K562 (cell line): Measurements from ENCODE around the gene NUP153. TPM values are rescaled to one million over a fixed set of nuclear protein-coding genes. Genes with fewer than 3 reads are reported as not detected.

Source experiments
- ATAC-seq: fragments of 200-7000 bp; cut with Tn5 transposase; 3 replicates; pipeline ENCODE4 v1.9.1; 2020; ENCODE audit warnings: moderate library complexity
- BruUV-seq: library from RNA; stranded (reverse); fragments of 400-500 nt; replicated peaks from 2 replicates; lab custom pipeline; 2021; lab: Mats Ljungman, UMichigan
- CTCF ChIA-PET: fragments of 300-600 bp; formaldehyde crosslinking; extraction: SDS; loops from one replicate; lab custom pipeline; 2021; ENCODE audit warnings: low intra/inter-chr PET ratio; lab: Yijun Ruan, JAX
- POLR2A ChIA-PET: fragments of 300-600, 350-650 bp; sonication (Branson Sonifier 250); formaldehyde crosslinking; extraction: SDS; loops from one replicate; lab custom pipeline; 2021; ENCODE audit warnings: antibody characterized with exemption, inconsistent platforms; lab: Yijun Ruan, JAX
- DNase-seq, 4 experiments: peaks; one replicate each; pipeline versions ENCODE4 v3.0.0 to v3.0.0-alpha.2; 2011 to 2018; ENCODE audit warnings: low spot score in 3 of 4, mixed read lengths in 3 of 4; ENCODE audit errors: extremely low read depth in 1 of 4
- FAIRE-seq: peaks from 2 replicates; lab custom pipeline; 2011; peaks lifted over from hg19 to GRCh38; lab: Jason Lieb, UNC
- H2AFZ ChIP-seq: 2 replicates; pipeline ENCODE4 v1.6.0; 2011; ENCODE audit warnings: low read depth, low read length, control low read depth, inconsistent platforms
- H3K27ac ChIP-seq: fragments of 200-600 bp; 3 replicates; pipeline ENCODE4 v1.8.0; 2011; ENCODE audit warnings: low read depth, mild to moderate bottlenecking, control low read depth, inconsistent platforms, low read length, moderate library complexity, mixed read lengths; ENCODE audit errors: extremely low read depth
- H3K27me3 ChIP-seq, 2 experiments: fragments of 300-600 bp in 1 of 2; 2 replicates in 1 of 2; 3 replicates in 1 of 2; pipeline versions ENCODE4 v1.6.0 to v1.8.0; 2011; ENCODE audit warnings: inconsistent platforms in 2 of 2, low read length in 2 of 2, mild to moderate bottlenecking in 1 of 2, mixed read lengths in 1 of 2, moderate library complexity in 1 of 2; ENCODE audit not compliant: control insufficient read depth in 2 of 2, insufficient read depth in 2 of 2
- H3K36me3 ChIP-seq: fragments of 300-600 bp; 3 replicates; pipeline ENCODE4 v1.8.0; 2011; ENCODE audit warnings: mild to moderate bottlenecking, low read length, inconsistent platforms; ENCODE audit not compliant: control insufficient read depth, insufficient read depth
- H3K4me1 ChIP-seq, 2 experiments: fragments of 200-600 bp in 1 of 2; replicated peaks in 1 of 2; 2 replicates in 1 of 2; 3 replicates in 1 of 2; pipeline versions ENCODE4 v1.5.1 to v1.8.0; 2011; ENCODE audit warnings: inconsistent platforms in 2 of 2, low read length in 2 of 2, mild to moderate bottlenecking in 1 of 2, mixed read lengths in 1 of 2, moderate library complexity in 1 of 2; ENCODE audit not compliant: control insufficient read depth in 2 of 2, insufficient read depth in 2 of 2
- H3K4me2 ChIP-seq: 2 replicates; pipeline ENCODE4 v1.6.1; 2011; ENCODE audit warnings: low read length, control low read depth, inconsistent platforms, mixed read lengths; ENCODE audit not compliant: insufficient read depth
- H3K4me3 ChIP-seq: fragments of 200-600 bp; sonication (generic), shearing (Covaris generic); 2 replicates; pipeline ENCODE4 v1.5.1; 2016; ENCODE audit warnings: control low read depth, inconsistent platforms
- H3K79me2 ChIP-seq: fragments of 200-600 bp; 3 replicates; pipeline ENCODE4 v1.8.0; 2011; ENCODE audit warnings: low read length, inconsistent platforms; ENCODE audit not compliant: control insufficient read depth, insufficient read depth
- H3K9ac ChIP-seq, 2 experiments: 2 replicates each; pipeline versions ENCODE4 v1.6.0 to v1.6.1; 2011; ENCODE audit warnings: low read depth in 2 of 2, low read length in 2 of 2, control low read depth in 1 of 2, inconsistent platforms in 1 of 2, mild to moderate bottlenecking in 1 of 2, mixed read lengths in 1 of 2; ENCODE audit not compliant: insufficient read depth in 1 of 2
- H3K9me1 ChIP-seq: one replicate; pipeline ENCODE4 v1.6.0; 2011; ENCODE audit warnings: inconsistent platforms, mild to moderate bottlenecking, low read length, moderate library complexity; ENCODE audit not compliant: control insufficient read depth, insufficient read depth
- H3K9me3 ChIP-seq: replicated peaks from 2 replicates; pipeline ENCODE4 v1.5.1; 2011; ENCODE audit warnings: low read depth, low read length, inconsistent platforms; ENCODE audit not compliant: control insufficient read depth, insufficient read depth
- H4K20me1 ChIP-seq: replicated peaks from 2 replicates; pipeline ENCODE4 v1.6.1; 2011; ENCODE audit warnings: low read length, inconsistent platforms, mixed read lengths; ENCODE audit not compliant: control insufficient read depth, insufficient read depth
- ILK ChIP-seq: fragments of 450-650 bp; IDR thresholded peaks from 2 replicates; pipeline ENCODE4 v1.6.1; 2016; ENCODE audit warnings: missing genetic modification characterization, low read depth, mild to moderate bottlenecking, missing compliant biosample characterization, moderate library complexity, borderline replicate concordance
- KDM1A ChIP-seq, 2 experiments: fragments of 450-650 bp; IDR thresholded peaks; 2 replicates each; pipeline ENCODE4 v1.6.1; 2016; ENCODE audit warnings: mild to moderate bottlenecking in 2 of 2
- KDM4B ChIP-seq, 2 experiments: fragments of 450-650 bp in 1 of 2; sonication (generic) in 1 of 2; IDR thresholded peaks; 2 replicates each; pipeline ENCODE4 v1.6.1; 2016 to 2017; ENCODE audit warnings: borderline replicate concordance in 2 of 2, antibody characterized with exemption in 1 of 2, low read depth in 1 of 2, mild to moderate bottlenecking in 1 of 2
- LARP7 ChIP-seq: fragments of 450-650 bp; IDR thresholded peaks from 2 replicates; pipeline ENCODE4 v1.6.1; 2016
- MYBL2 ChIP-seq, 2 experiments: fragments of 450-650 bp in 1 of 2; sonication (generic) in 1 of 2; formaldehyde crosslinking in 1 of 2; IDR thresholded peaks; 2 replicates each; pipeline versions ENCODE4 v1.6.1 to v1.8.1; 2017 to 2022; ENCODE audit warnings: borderline replicate concordance in 1 of 2, inconsistent platforms in 1 of 2, low read depth in 1 of 2, mild to moderate bottlenecking in 1 of 2, missing genetic modification reagents in 1 of 2, moderate library complexity in 1 of 2
- PHF8 ChIP-seq: fragments of 200-600 bp; sonication (generic); IDR thresholded peaks from 2 replicates; pipeline ENCODE4 v1.6.1; 2012; ENCODE audit warnings: mixed run types, mild to moderate bottlenecking, inconsistent platforms, low read length, moderate library complexity, borderline replicate concordance
- SETDB1 ChIP-seq: IDR thresholded peaks from one replicate; pipeline ENCODE4 v1.6.1; 2012; ENCODE audit warnings: low read length, control low read depth, inconsistent platforms
- SIN3A ChIP-seq, 2 experiments: fragments of 150-350 bp in 1 of 2; IDR thresholded peaks; 2 replicates each; pipeline ENCODE4 v1.6.1; 2011 to 2016; ENCODE audit warnings: borderline replicate concordance in 2 of 2, low read depth in 2 of 2, low read length in 2 of 2, mild to moderate bottlenecking in 2 of 2, moderate library complexity in 2 of 2; ENCODE audit not compliant: control insufficient read depth in 1 of 2
- TCF7 ChIP-seq: sonication (generic); IDR thresholded peaks from 2 replicates; pipeline ENCODE4 v1.6.1; 2016; ENCODE audit warnings: antibody characterized with exemption, borderline replicate concordance
- WGBS: fragments of 100-300 bp; shearing (Covaris generic); methylation state at CpG from one replicate; pipeline ENCODE4 v1.1.6; 2016; ENCODE audit warnings: low coverage, mixed read lengths; ENCODE audit not compliant: insufficient coverage; ENCODE audit errors: missing lambda C conversion rate; 5-methylcytosine and 5-hydroxymethylcytosine counted together
- in situ Hi-C: fragments of 300-500 bp; cut with MboI; formaldehyde crosslinking; loops from 4 replicates; pipeline ENCODE4 v1.15.0; 2018; ENCODE audit warnings: inconsistent platforms, mixed read lengths
- intact Hi-C: fragments of 100-400 bp; cut with micrococcal nuclease; formaldehyde crosslinking; loops from 2 replicates; pipeline ENCODE4 v1.14.2; 2022
- polyA plus RNA-seq, 8 experiments: library from polyadenylated mRNA; depleted of rRNA in 4 of 8; stranded (reverse) in 5 of 8; unstranded in 3 of 8; fragments of >200 nt; fragmentation: Nextera tagmentation in 2 of 8; fragmentation: Illumina TruSeq in 1 of 8; extraction: Ambion mirVana in 2 of 8; extraction: Trizol in 1 of 8; gene quantifications; 2 replicates each; pipeline versions ENCODE4 v1.2.1 to v1.2.3, GENCODE V29; 2011 to 2014; ENCODE audit warnings: inconsistent platforms in 1 of 8, missing spikeins in 1 of 8
- total RNA-seq, 7 experiments: library from RNA; depleted of rRNA in 6 of 7; stranded (reverse); fragments of >200 nt in 6 of 7; fragmentation: Illumina TruSeq in 2 of 7; extraction: Trizol in 2 of 7; gene quantifications; 2 replicates each; pipeline versions ENCODE4 v1.2.1 to v1.2.3, GENCODE V29; 2011 to 2021; ENCODE audit warnings: low replicate concordance in 1 of 7
- TF ChIP-seq, protein P1 (sequence below): fragments of 200-800 bp; sonication (Bioruptor generic); IDR thresholded peaks from 2 replicates; pipeline ENCODE4 v1.6.1; 2016; ENCODE audit warnings: missing genetic modification characterization, missing compliant biosample characterization
- TF ChIP-seq, protein P2 (sequence below): conservative IDR thresholded peaks from 2 replicates; pipeline ENCODE4 v1.6.1; 2011; ENCODE audit warnings: low read depth, mild to moderate bottlenecking, low read length; ENCODE audit not compliant: control insufficient read depth
- TF ChIP-seq, protein P3 (sequence below): sonication (generic); formaldehyde crosslinking; IDR thresholded peaks from 2 replicates; pipeline ENCODE4 v1.8.1; 2022; ENCODE audit warnings: missing genetic modification reagents

The NUP153 gene
- total and polyA plus RNA-seq, 9 of the 15 experiments (the other 6 are each of a cell fraction or from before 2014, with no cell fraction given): 21.9 to 110 (median 84.8) TPM

DNA sequence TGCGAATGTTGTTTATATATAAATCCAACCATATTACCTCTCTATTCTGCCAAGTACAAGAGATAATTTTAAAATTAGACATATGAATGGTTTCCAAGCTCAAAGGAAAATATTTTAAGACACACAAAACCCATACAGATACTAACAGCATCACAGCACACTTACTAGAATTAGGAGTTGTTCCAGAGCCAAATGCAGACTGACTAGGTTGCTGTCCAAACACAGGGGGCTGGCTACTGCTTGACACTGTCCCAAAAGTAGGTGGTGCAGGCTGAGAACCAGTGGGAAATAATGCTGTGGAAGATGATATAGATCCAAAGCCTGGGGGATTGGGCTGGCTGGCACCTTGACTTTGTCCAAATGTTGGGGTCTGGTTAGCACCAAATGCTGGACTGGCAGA, 82.3 kb downstream of the NUP153 start (continued):
- TF ChIP-seq, protein P1, sequence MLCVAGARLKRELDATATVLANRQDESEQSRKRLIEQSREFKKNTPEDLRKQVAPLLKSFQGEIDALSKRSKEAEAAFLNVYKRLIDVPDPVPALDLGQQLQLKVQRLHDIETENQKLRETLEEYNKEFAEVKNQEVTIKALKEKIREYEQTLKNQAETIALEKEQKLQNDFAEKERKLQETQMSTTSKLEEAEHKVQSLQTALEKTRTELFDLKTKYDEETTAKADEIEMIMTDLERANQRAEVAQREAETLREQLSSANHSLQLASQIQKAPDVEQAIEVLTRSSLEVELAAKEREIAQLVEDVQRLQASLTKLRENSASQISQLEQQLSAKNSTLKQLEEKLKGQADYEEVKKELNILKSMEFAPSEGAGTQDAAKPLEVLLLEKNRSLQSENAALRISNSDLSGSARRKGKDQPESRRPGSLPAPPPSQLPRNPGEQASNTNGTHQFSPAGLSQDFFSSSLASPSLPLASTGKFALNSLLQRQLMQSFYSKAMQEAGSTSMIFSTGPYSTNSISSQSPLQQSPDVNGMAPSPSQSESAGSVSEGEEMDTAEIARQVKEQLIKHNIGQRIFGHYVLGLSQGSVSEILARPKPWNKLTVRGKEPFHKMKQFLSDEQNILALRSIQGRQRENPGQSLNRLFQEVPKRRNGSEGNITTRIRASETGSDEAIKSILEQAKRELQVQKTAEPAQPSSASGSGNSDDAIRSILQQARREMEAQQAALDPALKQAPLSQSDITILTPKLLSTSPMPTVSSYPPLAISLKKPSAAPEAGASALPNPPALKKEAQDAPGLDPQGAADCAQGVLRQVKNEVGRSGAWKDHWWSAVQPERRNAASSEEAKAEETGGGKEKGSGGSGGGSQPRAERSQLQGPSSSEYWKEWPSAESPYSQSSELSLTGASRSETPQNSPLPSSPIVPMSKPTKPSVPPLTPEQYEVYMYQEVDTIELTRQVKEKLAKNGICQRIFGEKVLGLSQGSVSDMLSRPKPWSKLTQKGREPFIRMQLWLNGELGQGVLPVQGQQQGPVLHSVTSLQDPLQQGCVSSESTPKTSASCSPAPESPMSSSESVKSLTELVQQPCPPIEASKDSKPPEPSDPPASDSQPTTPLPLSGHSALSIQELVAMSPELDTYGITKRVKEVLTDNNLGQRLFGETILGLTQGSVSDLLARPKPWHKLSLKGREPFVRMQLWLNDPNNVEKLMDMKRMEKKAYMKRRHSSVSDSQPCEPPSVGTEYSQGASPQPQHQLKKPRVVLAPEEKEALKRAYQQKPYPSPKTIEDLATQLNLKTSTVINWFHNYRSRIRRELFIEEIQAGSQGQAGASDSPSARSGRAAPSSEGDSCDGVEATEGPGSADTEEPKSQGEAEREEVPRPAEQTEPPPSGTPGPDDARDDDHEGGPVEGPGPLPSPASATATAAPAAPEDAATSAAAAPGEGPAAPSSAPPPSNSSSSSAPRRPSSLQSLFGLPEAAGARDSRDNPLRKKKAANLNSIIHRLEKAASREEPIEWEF (CRISPR knock-in tag): no peak

DNA sequence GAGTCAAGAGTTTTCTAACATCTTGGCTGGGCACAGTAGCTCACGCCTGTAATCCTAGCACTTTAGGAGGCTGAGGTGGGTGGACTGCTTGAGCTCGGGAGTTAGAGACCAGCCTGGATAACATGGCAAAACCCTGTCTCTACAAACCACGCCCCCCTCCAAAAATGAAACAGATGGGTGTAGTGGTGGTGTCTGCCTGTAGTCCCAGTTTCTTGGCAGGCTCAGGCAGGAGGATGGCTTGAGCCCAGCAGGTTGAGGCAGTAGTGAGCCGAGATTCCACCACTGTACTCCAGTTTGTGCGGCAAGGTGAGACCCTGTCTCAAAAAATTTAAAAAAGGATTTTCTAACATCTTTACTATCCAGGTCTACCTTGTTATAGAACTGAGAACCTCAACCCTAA, 84.6 kb downstream of the NUP153 start:
- FAIRE-seq (no peak), DNase-seq (no peak), ATAC-seq (peak; percentile 66)
- H3K36me3 ChIP-seq: peaks cover 93% of the 10 kb centered on the region
- H3K9me3 ChIP-seq: no peaks in the 10 kb centered on the region
- no peak overlapping the region for H3K9ac ChIP-seq
- H3K4me1 ChIP-seq: no peaks in the 10 kb centered on the region
- ChIA-PET POLR2A (interaction anchor here (0.9 to 1.2 kb wide), 5 partner anchors 9 to 19 kb away, joined by 4 to 7 read pairs (median 5); no protein-coding TSS in a partner anchor), CTCF (no interaction called here)
- H2AFZ ChIP-seq: no peak overlapping the region
- BruUV-seq: no TSS peak
- no peak overlapping the region for H3K27ac ChIP-seq
- intact Hi-C loops: no loop called here
- H3K4me3 ChIP-seq: no peak overlapping the region
- no peaks in the 10 kb centered on the region for H3K9me1 ChIP-seq
- WGBS: 90% methylated on average over 5 of the region's 5 CpGs
- in situ Hi-C loops: no loop called here
- H4K20me1 ChIP-seq: no peaks in the 10 kb centered on the region
- no peak overlapping the region for H3K4me2 ChIP-seq
- peaks cover 84% of the 10 kb centered on the region for H3K79me2 ChIP-seq
- H3K27me3 ChIP-seq: no peaks in the 10 kb centered on the region
- no peak for TF ChIP-seq KDM4B (IDR thresholded peaks at IDR 0.05; ENCODE audit: borderline replicate concordance in 2 of 2, low read depth in 1 of 2)
- TF ChIP-seq SIN3A (IDR thresholded peaks at IDR 0.05; ENCODE audit: borderline replicate concordance in 2 of 2, control insufficient read depth in 1 of 2, low read depth in 2 of 2, low read length in 2 of 2): no peak
- TF ChIP-seq, protein P2, sequence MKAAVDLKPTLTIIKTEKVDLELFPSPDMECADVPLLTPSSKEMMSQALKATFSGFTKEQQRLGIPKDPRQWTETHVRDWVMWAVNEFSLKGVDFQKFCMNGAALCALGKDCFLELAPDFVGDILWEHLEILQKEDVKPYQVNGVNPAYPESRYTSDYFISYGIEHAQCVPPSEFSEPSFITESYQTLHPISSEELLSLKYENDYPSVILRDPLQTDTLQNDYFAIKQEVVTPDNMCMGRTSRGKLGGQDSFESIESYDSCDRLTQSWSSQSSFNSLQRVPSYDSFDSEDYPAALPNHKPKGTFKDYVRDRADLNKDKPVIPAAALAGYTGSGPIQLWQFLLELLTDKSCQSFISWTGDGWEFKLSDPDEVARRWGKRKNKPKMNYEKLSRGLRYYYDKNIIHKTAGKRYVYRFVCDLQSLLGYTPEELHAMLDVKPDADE: no peak
- TF ChIP-seq PHF8: no peak
- no peak for TF ChIP-seq TCF7
- no peak for TF ChIP-seq LARP7
- no peak for TF ChIP-seq KDM1A (IDR thresholded peaks at IDR 0.05)
- TF ChIP-seq ILK (tag): no peak
- TF ChIP-seq, protein P3, sequence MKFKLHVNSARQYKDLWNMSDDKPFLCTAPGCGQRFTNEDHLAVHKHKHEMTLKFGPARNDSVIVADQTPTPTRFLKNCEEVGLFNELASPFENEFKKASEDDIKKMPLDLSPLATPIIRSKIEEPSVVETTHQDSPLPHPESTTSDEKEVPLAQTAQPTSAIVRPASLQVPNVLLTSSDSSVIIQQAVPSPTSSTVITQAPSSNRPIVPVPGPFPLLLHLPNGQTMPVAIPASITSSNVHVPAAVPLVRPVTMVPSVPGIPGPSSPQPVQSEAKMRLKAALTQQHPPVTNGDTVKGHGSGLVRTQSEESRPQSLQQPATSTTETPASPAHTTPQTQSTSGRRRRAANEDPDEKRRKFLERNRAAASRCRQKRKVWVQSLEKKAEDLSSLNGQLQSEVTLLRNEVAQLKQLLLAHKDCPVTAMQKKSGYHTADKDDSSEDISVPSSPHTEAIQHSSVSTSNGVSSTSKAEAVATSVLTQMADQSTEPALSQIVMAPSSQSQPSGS (CRISPR knock-in tag): no peak
- TF ChIP-seq SETDB1: no peak
- no peak for TF ChIP-seq MYBL2 (IDR thresholded peaks at IDR 0.05; ENCODE audit: low read depth)
- TF ChIP-seq MYBL2 (CRISPR knock-in tag; IDR thresholded peaks at IDR 0.05; ENCODE audit: borderline replicate concordance): no peak
